GM18505 (cell line): ENCODE measurements around the gene NUP153.
A peak's percentile ranks its signal among the peaks of the same experiment; 100 is the strongest.
"Not testable (repeated sequence)": the region's sequence is repeated elsewhere in the genome, so short reads cannot be mapped to it uniquely, and the experiment has no call there.

ENCODE experiments used
- ATAC-seq: cut with Tn5 transposase; IDR thresholded peaks from one replicate; pipeline ENCODE4 v1.9.1; 2021; ENCODE audit not compliant: unreplicated experiment
- POLR2A ChIP-seq: IDR thresholded peaks from 4 replicates; pipeline ENCODE4 v1.6.1; 2011; ENCODE audit warnings: borderline replicate concordance; ENCODE audit not compliant: insufficient read depth, insufficient read length; ENCODE audit errors: extremely low read depth

The NUP153 gene

GRCh38 chr6:17706580-17707370, at the start of gene NUP153:
TSS of gene NUP153 (minus strand) at chr6:17706925. CDS start at chr6:17706387, 538 bp downstream.
- peak; percentile 70 for ATAC-seq
- TF ChIP-seq POLR2A = peak; percentile 77

- ATAC-seq = no peak
- no peak for TF ChIP-seq POLR2A
Observed at GRCh38 chr6:17754254-17754653, 47.5 kb upstream of the NUP153 start.

GRCh38 chr6:17745324-17745723, 38.6 kb upstream of the NUP153 start:
- ATAC-seq = not testable (repeated sequence)

- not testable (repeated sequence) for ATAC-seq
Observed at GRCh38 chr6:17744757-17745308, 38.1 kb upstream of the NUP153 start.

GRCh38 chr6:17744019-17744756, 37.5 kb upstream of the NUP153 start:
- TF ChIP-seq POLR2A = no peak
- ATAC-seq = no peak

- no peak for TF ChIP-seq POLR2A
- no peak for ATAC-seq
Observed at GRCh38 chr6:17741507-17741906, 34.8 kb upstream of the NUP153 start.

GRCh38 chr6:17740559-17741220, 34.0 kb upstream of the NUP153 start:
- ATAC-seq = no peak
- no peak for TF ChIP-seq POLR2A

GRCh38 chr6:17737704-17738252, 31.1 kb upstream of the NUP153 start:
- no peak for ATAC-seq
- TF ChIP-seq POLR2A = no peak

GRCh38 chr6:17735311-17735710, 28.6 kb upstream of the NUP153 start:
- ATAC-seq = not testable (repeated sequence)

GRCh38 chr6:17730078-17730704, 23.5 kb upstream of the NUP153 start:
- no peak for TF ChIP-seq POLR2A
- ATAC-seq = no peak

GRCh38 chr6:17729223-17730077, 22.7 kb upstream of the NUP153 start:
- TF ChIP-seq POLR2A = no peak
- ATAC-seq = no peak

GRCh38 chr6:17728551-17729222, 22.0 kb upstream of the NUP153 start:
- no peak for ATAC-seq
- TF ChIP-seq POLR2A = no peak
